B cell (primary cell): ENCODE measurements around the gene KIF16B.

Experiments used
- CTCF ChIP-seq: fragments of 200-600 bp; IDR thresholded peaks from one replicate; pipeline ENCODE4 v1.8.0; 2022; ENCODE audit warnings: antibody characterized with exemption, mild to moderate bottlenecking
- EZH2 ChIP-seq: IDR thresholded peaks from 2 replicates; pipeline ENCODE4 v1.6.1; 2012; ENCODE audit warnings: borderline replicate concordance, low read depth, mild to moderate bottlenecking, moderate library complexity, low read length; ENCODE audit not compliant: insufficient read depth, poor library complexity, severe bottlenecking

DNA sequence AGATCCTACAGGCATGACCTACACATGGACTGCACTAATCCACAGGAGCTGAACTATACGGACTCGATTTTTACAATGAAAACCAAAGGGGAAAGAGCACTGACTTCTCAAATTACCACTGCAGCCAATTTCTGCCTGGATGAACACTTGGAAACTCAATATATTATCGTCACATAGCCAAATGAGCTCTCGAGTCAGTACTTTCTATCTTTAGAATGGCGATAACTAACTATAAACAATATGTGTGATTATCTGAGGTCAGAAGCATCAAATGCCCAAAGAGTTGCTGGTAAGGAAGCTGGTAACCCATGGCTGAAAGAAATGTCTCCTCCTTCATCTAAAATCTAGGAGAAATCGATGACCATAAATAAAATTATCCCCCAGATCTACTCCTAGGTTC lies 86.7 kb downstream of the KIF16B start:
- TF ChIP-seq CTCF: no peak
- TF ChIP-seq EZH2: no peak
